HCT116 (cell line): ENCODE data around the gene LDLRAD4. TPM values are rescaled to one million over a fixed set of nuclear protein-coding genes. Genes with fewer than 3 reads are reported as not detected.
A peak's percentile ranks its signal among the peaks of the same experiment; 100 is the strongest.

Experiments used
- ATAC-seq: fragments of 200-7000 bp; cut with Tn5 transposase; 2 replicates; pipeline ENCODE4 v1.9.1; 2020; ENCODE audit warnings: mild to moderate bottlenecking, moderate library complexity
- BruUV-seq: library from RNA; stranded (reverse); fragments of 400-500 nt; replicated peaks from 2 replicates; lab custom pipeline; 2021; lab: Mats Ljungman, UMichigan
- CTCF ChIA-PET: fragments of 300-600 bp; sonication (Branson Sonifier 250); formaldehyde crosslinking; loops from one replicate; lab custom pipeline; 2021; ENCODE audit warnings: antibody characterized with exemption; lab: Charles Lee
- POLR2A ChIA-PET: fragments of 300-600, 350-600 bp; sonication (Branson Sonifier 250); formaldehyde crosslinking; loops from one replicate; lab custom pipeline; 2021; ENCODE audit warnings: antibody characterized with exemption; lab: Charles Lee
- RAD21 ChIA-PET, 2 experiments: fragments of 300-600 bp; sonication (Branson Sonifier 250); formaldehyde crosslinking; loops; one replicate each; lab custom pipeline; 2023; ENCODE audit warnings: low total read pairs in 2 of 2; ENCODE audit not compliant: uncharacterized antibody in 2 of 2, unreplicated experiment in 2 of 2, low non-redundant PET in 1 of 2; lab: Charles Lee
- DNase-seq: peaks from one replicate; pipeline ENCODE4 v3.0.0-alpha.2; 2010; ENCODE audit warnings: low read depth, low spot score
- H2AFZ ChIP-seq: fragments of 200-600 bp; shearing (Covaris generic), sonication (generic); 2 replicates; pipeline ENCODE4 v1.6.1; 2017; ENCODE audit warnings: low read depth, mixed run types, mixed read lengths, antibody characterized with exemption, low read length; ENCODE audit not compliant: poor library complexity, severe bottlenecking
- H3K27ac ChIP-seq: 2 replicates; pipeline ENCODE4 v1.5.1; 2012; ENCODE audit warnings: low read depth, low read length
- H3K27me3 ChIP-seq: fragments of 200-600 bp; sonication (generic); 2 replicates; pipeline ENCODE4 v1.6.1; 2016; ENCODE audit warnings: mixed run types, low read length, mixed read lengths; ENCODE audit not compliant: insufficient read depth
- H3K36me3 ChIP-seq, 2 experiments: fragments of 200-500 bp in 1 of 2; fragments of 200-600 bp in 1 of 2; sonication (Bioruptor generic) in 1 of 2; sonication (generic) in 1 of 2; 2 replicates each; pipeline versions ENCODE4 v1.5.1 to v1.6.1; 2014 to 2016; ENCODE audit warnings: low read length in 2 of 2, inconsistent platforms in 1 of 2, mixed read lengths in 1 of 2, mixed run types in 1 of 2; ENCODE audit not compliant: insufficient read depth in 2 of 2, control insufficient read depth in 1 of 2
- H3K4me1 ChIP-seq, 2 experiments: fragments of 200-600 bp in 1 of 2; sonication (generic) in 1 of 2; 2 replicates each; pipeline versions ENCODE4 v1.5.1 to v1.6.1; 2012 to 2017; ENCODE audit warnings: low read length in 2 of 2, inconsistent platforms in 1 of 2, mild to moderate bottlenecking in 1 of 2, mixed read lengths in 1 of 2, mixed run types in 1 of 2, moderate library complexity in 1 of 2; ENCODE audit not compliant: insufficient read depth in 2 of 2, control insufficient read depth in 1 of 2
- H3K4me2 ChIP-seq: fragments of 200-600 bp; sonication (generic); 2 replicates; pipeline ENCODE4 v1.6.1; 2017; ENCODE audit warnings: mixed run types, low read length, mixed read lengths
- H3K4me3 ChIP-seq, 2 experiments: fragments of 200-600 bp in 1 of 2; sonication (generic) in 1 of 2; replicated peaks in 1 of 2; 2 replicates each; pipeline ENCODE4 v1.5.1; 2011 to 2016; ENCODE audit warnings: low read length in 2 of 2, control low read depth in 1 of 2, low read depth in 1 of 2, mild to moderate bottlenecking in 1 of 2, mixed read lengths in 1 of 2, mixed run types in 1 of 2
- H3K79me2 ChIP-seq: fragments of 200-600 bp; sonication (generic); 2 replicates; pipeline ENCODE4 v1.6.1; 2017; ENCODE audit warnings: mild to moderate bottlenecking, mixed run types, low read length, moderate library complexity, mixed read lengths; ENCODE audit not compliant: insufficient read depth
- H3K9ac ChIP-seq: fragments of 200-600 bp; sonication (generic); 2 replicates; pipeline ENCODE4 v1.6.1; 2016; ENCODE audit warnings: low read length, mixed read lengths
- H3K9me2 ChIP-seq: fragments of 200-600 bp; sonication (generic), shearing (Covaris generic); 2 replicates; pipeline ENCODE4 v1.6.1; 2017; ENCODE audit warnings: mixed run types, mild to moderate bottlenecking, moderate library complexity; ENCODE audit not compliant: insufficient read depth
- H3K9me3 ChIP-seq, 2 experiments: fragments of 200-500 bp in 1 of 2; fragments of 200-600 bp in 1 of 2; sonication (Bioruptor generic) in 1 of 2; sonication (generic) in 1 of 2; 2 replicates each; pipeline ENCODE4 v1.6.1; 2014 to 2017; ENCODE audit warnings: low read length in 2 of 2, mixed read lengths in 2 of 2, inconsistent platforms in 1 of 2, low read depth in 1 of 2, mild to moderate bottlenecking in 1 of 2, mixed run types in 1 of 2, moderate library complexity in 1 of 2; ENCODE audit not compliant: control insufficient read depth in 1 of 2, insufficient read depth in 1 of 2
- H4K20me1 ChIP-seq: fragments of 200-600 bp; sonication (generic), shearing (Covaris generic); 2 replicates; pipeline ENCODE4 v1.6.1; 2017; ENCODE audit warnings: mixed run types, mild to moderate bottlenecking, moderate library complexity; ENCODE audit not compliant: insufficient read depth
- CBX3 ChIP-seq: IDR thresholded peaks from 2 replicates; pipeline ENCODE4 v1.6.1; 2012; ENCODE audit warnings: low read depth
- CEBPB ChIP-seq: IDR thresholded peaks from 2 replicates; pipeline ENCODE4 v1.6.1; 2012; ENCODE audit warnings: low read depth
- EGR1 ChIP-seq: IDR thresholded peaks from 2 replicates; pipeline ENCODE4 v1.6.1; 2012; ENCODE audit warnings: low read depth
- EZH2phosphoT487 ChIP-seq: fragments of 200-600 bp; IDR thresholded peaks from 2 replicates; pipeline ENCODE4 v1.6.1; 2018; ENCODE audit warnings: antibody characterized with exemption, borderline replicate concordance
- RAD21 ChIP-seq: IDR thresholded peaks from 2 replicates; pipeline ENCODE4 v1.6.1; 2012; ENCODE audit warnings: low read depth, mild to moderate bottlenecking
- TCF7L2 ChIP-seq: IDR thresholded peaks from 2 replicates; pipeline ENCODE4 v1.7.0; 2011; ENCODE audit warnings: borderline replicate concordance, inconsistent platforms; ENCODE audit not compliant: insufficient read depth, insufficient read length; ENCODE audit errors: extremely low read depth
- ZFX ChIP-seq: fragments of 450-650 bp; IDR thresholded peaks from 2 replicates; pipeline ENCODE4 v1.6.1; 2017
- ZNF274 ChIP-seq: fragments of 200-500 bp; sonication (Bioruptor generic); IDR thresholded peaks from 2 replicates; pipeline ENCODE4 v1.6.1; 2014; ENCODE audit warnings: mild to moderate bottlenecking, low read depth, low read length, inconsistent platforms
- intact Hi-C: fragments of 100-400 bp; cut with micrococcal nuclease; formaldehyde crosslinking; loops from 2 replicates; pipeline ENCODE4 v1.10.0; 2022
- total RNA-seq: library from RNA; stranded (reverse); gene quantifications from one replicate; pipeline ENCODE4 v1.2.1, GENCODE V29; 2021; ENCODE audit not compliant: unreplicated experiment
- TF ChIP-seq, protein P1 (sequence below), 3 experiments: fragments of 200-600 bp in 1 of 3; sonication (generic) in 1 of 3; IDR thresholded peaks in 2 of 3; conservative IDR thresholded peaks in 1 of 3; 2 replicates each; pipeline ENCODE4 v1.5.1; 2012 to 2017; ENCODE audit warnings: low read depth in 2 of 3, low read length in 2 of 3, antibody characterized with exemption in 1 of 3, borderline replicate concordance in 1 of 3, control low read depth in 1 of 3, mild to moderate bottlenecking in 1 of 3, mixed read lengths in 1 of 3, mixed run types in 1 of 3, moderate library complexity in 1 of 3; ENCODE audit not compliant: insufficient read depth in 1 of 3
- TF ChIP-seq, protein P2 (sequence below): IDR thresholded peaks from 2 replicates; pipeline ENCODE4 v1.6.1; 2011; ENCODE audit warnings: mild to moderate bottlenecking, low read length, moderate library complexity; ENCODE audit not compliant: insufficient replicate concordance; ENCODE audit errors: extremely low read depth

LDLRAD4 gene
- total RNA-seq, 1 experiment from 2014 or later: 1.2 TPM

DNA sequence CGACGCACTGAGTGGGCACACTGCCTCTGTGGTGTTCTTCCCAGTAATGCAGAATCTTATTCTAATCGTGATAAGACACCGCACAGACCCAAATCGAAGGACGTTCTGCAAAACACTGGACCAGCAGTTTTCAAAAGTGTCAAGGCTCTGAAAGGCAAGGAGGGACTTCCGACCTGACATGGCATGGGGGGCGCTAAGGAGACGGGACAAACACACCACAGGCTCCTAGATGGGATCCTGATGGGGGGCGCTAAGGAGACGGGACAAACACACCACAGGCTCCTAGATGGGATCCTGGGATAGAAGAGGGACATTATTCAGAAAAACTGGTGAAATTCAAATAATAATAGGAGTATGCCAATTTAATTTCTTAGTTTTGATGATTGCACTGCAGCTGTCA, 191.4 kb downstream of the LDLRAD4 start:
- ATAC-seq: no peak
- TF ChIP-seq EGR1 (no peak), ZNF274 (no peak), ZFX (no peak), CEBPB (no peak), RAD21 (no peak), TCF7L2 (no peak), CBX3 (no peak)
- TF ChIP-seq, protein P1, sequence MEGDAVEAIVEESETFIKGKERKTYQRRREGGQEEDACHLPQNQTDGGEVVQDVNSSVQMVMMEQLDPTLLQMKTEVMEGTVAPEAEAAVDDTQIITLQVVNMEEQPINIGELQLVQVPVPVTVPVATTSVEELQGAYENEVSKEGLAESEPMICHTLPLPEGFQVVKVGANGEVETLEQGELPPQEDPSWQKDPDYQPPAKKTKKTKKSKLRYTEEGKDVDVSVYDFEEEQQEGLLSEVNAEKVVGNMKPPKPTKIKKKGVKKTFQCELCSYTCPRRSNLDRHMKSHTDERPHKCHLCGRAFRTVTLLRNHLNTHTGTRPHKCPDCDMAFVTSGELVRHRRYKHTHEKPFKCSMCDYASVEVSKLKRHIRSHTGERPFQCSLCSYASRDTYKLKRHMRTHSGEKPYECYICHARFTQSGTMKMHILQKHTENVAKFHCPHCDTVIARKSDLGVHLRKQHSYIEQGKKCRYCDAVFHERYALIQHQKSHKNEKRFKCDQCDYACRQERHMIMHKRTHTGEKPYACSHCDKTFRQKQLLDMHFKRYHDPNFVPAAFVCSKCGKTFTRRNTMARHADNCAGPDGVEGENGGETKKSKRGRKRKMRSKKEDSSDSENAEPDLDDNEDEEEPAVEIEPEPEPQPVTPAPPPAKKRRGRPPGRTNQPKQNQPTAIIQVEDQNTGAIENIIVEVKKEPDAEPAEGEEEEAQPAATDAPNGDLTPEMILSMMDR (IDR thresholded peaks at IDR 0.05 in 2 of 3, conservative IDR thresholded peaks at IDR 0.05 in 1 of 3; ENCODE audit: borderline replicate concordance in 1 of 3, insufficient read depth in 1 of 3, low read depth in 2 of 3, low read length in 2 of 3): peak in 1 of 3 experiments; percentile 18; a peak in 1 of 6 replicates
- TF ChIP-seq, all 23 proteins: peak for 1
- Histone ChIP-seq H3K9ac (no peak overlapping the region), H3K4me2 (no peak overlapping the region), H3K9me2 (no peaks in the 10 kb centered on the region), H4K20me1 (no peaks in the 10 kb centered on the region), H3K79me2 (no peaks in the 10 kb centered on the region), H3K4me1 (no peaks in the 10 kb centered on the region), H2AFZ (no peak overlapping the region), H3K4me3 (no peak overlapping the region), H3K27me3 (no peaks in the 10 kb centered on the region), H3K27ac (no peak overlapping the region), H3K9me3 (no peaks in the 10 kb centered on the region), H3K36me3 (no peaks in the 10 kb centered on the region)
- no TSS peak for BruUV-seq
- ChIA-PET CTCF (no interaction called here), POLR2A (no interaction called here), RAD21 (no interaction called here)
- DNase-seq: no peak
- intact Hi-C loops: loop anchor here (10.0 kb wide), 1 partner anchor 115 kb away; no protein-coding TSS in a partner anchor

DNA sequence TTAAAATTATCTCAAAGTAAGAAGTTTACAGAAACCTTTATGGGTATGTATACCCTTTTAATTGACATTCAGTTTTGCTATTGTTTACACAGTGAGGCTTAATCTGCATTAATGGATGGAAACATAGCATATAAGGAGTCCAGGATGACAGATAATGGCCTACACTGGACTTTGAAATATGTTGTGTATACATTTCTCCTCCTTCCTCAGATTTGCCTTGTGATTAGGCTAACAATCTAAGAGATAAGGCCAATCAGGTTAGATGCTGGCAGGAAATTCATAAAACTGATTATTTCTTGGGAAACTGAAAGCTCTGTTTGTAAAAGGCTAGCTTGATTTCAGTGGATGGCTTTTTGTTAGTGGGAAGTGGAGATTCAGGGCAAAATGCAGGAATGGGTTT, 191.9 kb downstream of the LDLRAD4 start:
- CTCF ChIA-PET: no interaction called here

More for the DNA sequence above, 191.9 kb downstream of the LDLRAD4 start:
- Histone ChIP-seq H3K9me3 (no peaks in the 10 kb centered on the region), H3K4me3 (no peak overlapping the region), H3K4me2 (no peak overlapping the region), H4K20me1 (no peaks in the 10 kb centered on the region), H3K79me2 (no peaks in the 10 kb centered on the region), H3K36me3 (no peaks in the 10 kb centered on the region), H3K4me1 (no peaks in the 10 kb centered on the region), H2AFZ (no peak overlapping the region), H3K27ac (no peak overlapping the region), H3K9ac (no peak overlapping the region), H3K27me3 (no peaks in the 10 kb centered on the region), H3K9me2 (no peaks in the 10 kb centered on the region)
- intact Hi-C loops: loop anchor here (10.0 kb wide), 1 partner anchor 114 kb away; no protein-coding TSS in a partner anchor
- no TSS peak for BruUV-seq
- DNase-seq: no peak
- ChIA-PET POLR2A (no interaction called here), RAD21 (no interaction called here)
- TF ChIP-seq ZNF274 (no peak), CBX3 (no peak), EZH2phosphoT487 (no peak)
- TF ChIP-seq, protein P2, sequence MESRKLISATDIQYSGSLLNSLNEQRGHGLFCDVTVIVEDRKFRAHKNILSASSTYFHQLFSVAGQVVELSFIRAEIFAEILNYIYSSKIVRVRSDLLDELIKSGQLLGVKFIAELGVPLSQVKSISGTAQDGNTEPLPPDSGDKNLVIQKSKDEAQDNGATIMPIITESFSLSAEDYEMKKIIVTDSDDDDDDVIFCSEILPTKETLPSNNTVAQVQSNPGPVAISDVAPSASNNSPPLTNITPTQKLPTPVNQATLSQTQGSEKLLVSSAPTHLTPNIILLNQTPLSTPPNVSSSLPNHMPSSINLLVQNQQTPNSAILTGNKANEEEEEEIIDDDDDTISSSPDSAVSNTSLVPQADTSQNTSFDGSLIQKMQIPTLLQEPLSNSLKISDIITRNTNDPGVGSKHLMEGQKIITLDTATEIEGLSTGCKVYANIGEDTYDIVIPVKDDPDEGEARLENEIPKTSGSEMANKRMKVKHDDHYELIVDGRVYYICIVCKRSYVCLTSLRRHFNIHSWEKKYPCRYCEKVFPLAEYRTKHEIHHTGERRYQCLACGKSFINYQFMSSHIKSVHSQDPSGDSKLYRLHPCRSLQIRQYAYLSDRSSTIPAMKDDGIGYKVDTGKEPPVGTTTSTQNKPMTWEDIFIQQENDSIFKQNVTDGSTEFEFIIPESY: no peak
- no peak for ATAC-seq
